Mucosa of descending colon (tissue), 3 donors: Measurements from ENCODE around the gene MRPL16. TPM values are rescaled to one million over a fixed set of nuclear protein-coding genes. Genes with fewer than 3 reads are reported as not detected.
"Not testable (repeated sequence)": the region's sequence is repeated elsewhere in the genome, so short reads cannot be mapped to it uniquely, and the experiment has no call there.

ENCODE experiments used
- ATAC-seq: fragments of 200-7000 bp; cut with Tn5 transposase; one replicate; pipeline ENCODE4 v1.9.1; 2020; ENCODE audit warnings: mild to moderate bottlenecking, moderate library complexity
- DNase-seq, 3 donors: peaks; one replicate each; pipeline ENCODE4 v3.0.0-alpha.2; 2020
- H3K36me3 ChIP-seq: fragments of 200-600 bp; one replicate; pipeline ENCODE4 v1.8.0; 2021; ENCODE audit warnings: low read depth, mild to moderate bottlenecking
- H3K4me1 ChIP-seq: fragments of 200-600 bp; one replicate; pipeline ENCODE4 v1.8.0; 2021; ENCODE audit warnings: low read depth, mild to moderate bottlenecking
- H3K4me3 ChIP-seq: fragments of 200-600 bp; one replicate; pipeline ENCODE4 v1.8.0; 2021; ENCODE audit warnings: mild to moderate bottlenecking
- H3K9me3 ChIP-seq: fragments of 200-600 bp; one replicate; pipeline ENCODE4 v1.8.0; 2021; ENCODE audit warnings: mild to moderate bottlenecking
- CTCF ChIP-seq: fragments of 200-600 bp; IDR thresholded peaks from one replicate; pipeline ENCODE4 v1.8.0; 2022; ENCODE audit warnings: antibody characterized with exemption, mild to moderate bottlenecking
- intact Hi-C, 2 donors: fragments of 100-400 bp; cut with DNase I in 1 of 2; cut with micrococcal nuclease in 1 of 2; formaldehyde crosslinking; loops; one replicate each; pipeline versions ENCODE4 v1.11.0 to v1.11.1; 2022; cut with DNase I, micrococcal nuclease
- total RNA-seq, 3 donors: library from RNA; stranded (reverse); fragmentation: NEBNext Ultra II Directional in 2 of 3; extraction: Animal tissue kit (Norgen Biotek cat#: 25700) in 2 of 3; gene quantifications; one replicate each; pipeline versions ENCODE4 v1.2.1 to v1.2.4, GENCODE V29; 2021 to 2023
- donor health status: DM: no; HTN: no; CAD: no; lungs with moderate emphysema.
- donor health status: DM: no; HTN: no; CAD: no.
- donor health status: DM: no; HTN: yes; CAD: no.

Gene MRPL16
- total RNA-seq, 3 donors from 2014 or later: 38.8 to 54.3 (median 51.5) TPM

- Histone ChIP-seq H3K4me3 (no peak overlapping the region), H3K36me3 (no peaks in the 10 kb centered on the region), H3K4me1 (no peaks in the 10 kb centered on the region), H3K9me3 (no peaks in the 10 kb centered on the region)
- ATAC-seq (no peak), DNase-seq (no peak)
- intact Hi-C loops: no loop called here
- no peak for TF ChIP-seq CTCF
These were observed 8.0 kb upstream of the MRPL16 start for GRCh38 chr11:59818572-59818971.

GRCh38 chr11:59816434-59816833 is 5.9 kb upstream of the MRPL16 start:
- H3K36me3 ChIP-seq, intact Hi-C loops, H3K4me1 ChIP-seq, H3K9me3 ChIP-seq, ATAC-seq, DNase-seq, H3K4me3 ChIP-seq: not testable (repeated sequence)

GRCh38 chr11:59815754-59816153 is 5.2 kb upstream of the MRPL16 start:
- Histone ChIP-seq H3K4me3 (no peak overlapping the region), H3K9me3 (no peaks in the 10 kb centered on the region), H3K36me3 (no peaks in the 10 kb centered on the region), H3K4me1 (no peaks in the 10 kb centered on the region)
- ATAC-seq (no peak), DNase-seq (no peak)
- no peak for TF ChIP-seq CTCF
- intact Hi-C loops: no loop called here

- Histone ChIP-seq H3K9me3 (no peaks in the 10 kb centered on the region), H3K4me1 (peaks cover 8% of the 10 kb centered on the region), H3K4me3 (no peak overlapping the region), H3K36me3 (no peaks in the 10 kb centered on the region)
- intact Hi-C loops: no loop called here
- ATAC-seq: no peak
- no peak for DNase-seq
- no peak for TF ChIP-seq CTCF
These were observed 3.4 kb upstream of the MRPL16 start for GRCh38 chr11:59814021-59814420.

GRCh38 chr11:59813364-59813763 is 2.8 kb upstream of the MRPL16 start:
- no peaks in the 10 kb centered on the region for H3K36me3 ChIP-seq
- no peak for TF ChIP-seq CTCF
- ATAC-seq: no peak

GRCh38 chr11:59812220-59812619 is 1.6 kb upstream of the MRPL16 start:
- intact Hi-C loops: no loop called here
- Histone ChIP-seq H3K4me1 (peaks cover 8% of the 10 kb centered on the region), H3K4me3 (no peak overlapping the region), H3K9me3 (no peaks in the 10 kb centered on the region), H3K36me3 (no peaks in the 10 kb centered on the region)
- no peak for TF ChIP-seq CTCF
- DNase-seq (no peak), ATAC-seq (no peak)

More at GRCh38 chr11:59813364-59813763, 2.8 kb upstream of the MRPL16 start:
- DNase-seq: no peak
- intact Hi-C loops: no loop called here
- Histone ChIP-seq H3K4me3 (no peak overlapping the region), H3K9me3 (no peaks in the 10 kb centered on the region), H3K4me1 (peaks cover 8% of the 10 kb centered on the region)
